B cell (primary cell): ENCODE data around the gene ACAP1. TPM values are rescaled to one million over a fixed set of nuclear protein-coding genes. Genes with fewer than 3 reads are reported as not detected.
A peak's percentile ranks its signal among the peaks of the same experiment; 100 is the strongest.

Experiments
- ATAC-seq: fragments of 200-7000 bp; cut with Tn5 transposase; one replicate; pipeline ENCODE4 v1.10.0; 2021; ENCODE audit warnings: low read depth, mild to moderate bottlenecking, moderate number of reproducible peaks, moderate library complexity
- CTCF ChIA-PET: fragments of 350-600 bp; sonication (Branson Sonifier 250); formaldehyde crosslinking; loops from one replicate; lab custom pipeline; 2021; ENCODE audit warnings: antibody characterized with exemption, inconsistent platforms; lab: Charles Lee
- POLR2A ChIA-PET: fragments of 350-600 bp; sonication (Branson Sonifier 250); formaldehyde crosslinking; loops from one replicate; lab custom pipeline; 2021; ENCODE audit warnings: antibody characterized with exemption; lab: Charles Lee
- DNase-seq: peaks from one replicate; pipeline ENCODE4 v3.0.0; 2013
- H2AFZ ChIP-seq: 2 replicates; pipeline ENCODE4 v1.6.1; 2012; ENCODE audit warnings: mild to moderate bottlenecking, low read depth, low read length; ENCODE audit not compliant: insufficient read depth, poor library complexity, severe bottlenecking
- H3K27ac ChIP-seq, 2 donors: 1 replicate in 1 of 2; 2 replicates in 1 of 2; pipeline ENCODE4 v1.5.1; 2012 to 2013; ENCODE audit warnings: low read length in 2 of 2, mild to moderate bottlenecking in 2 of 2, moderate library complexity in 1 of 2
- H3K27me3 ChIP-seq, 4 experiments: fragments of 200-600 bp in 1 of 4; sonication (generic) in 1 of 4; replicated peaks in 1 of 4; 1 replicate in 2 of 4; 2 replicates in 2 of 4; pipeline versions ENCODE4 v1.6.1 to v1.7.0; 2013 to 2016; ENCODE audit warnings: low read length in 3 of 4, mild to moderate bottlenecking in 2 of 4, mixed read lengths in 1 of 4, moderate library complexity in 1 of 4; ENCODE audit not compliant: insufficient read depth in 4 of 4, control insufficient read depth in 3 of 4; ENCODE audit errors: control extremely low read depth in 1 of 4
- H3K36me3 ChIP-seq, 2 experiments: replicated peaks in 1 of 2; 1 replicate in 1 of 2; 2 replicates in 1 of 2; pipeline versions ENCODE4 v1.6.1 to v1.7.1; 2013; ENCODE audit warnings: low read length in 1 of 2; ENCODE audit not compliant: insufficient read depth in 2 of 2, control insufficient read depth in 1 of 2; ENCODE audit errors: control extremely low read depth in 1 of 2, extremely low read depth in 1 of 2
- H3K4me1 ChIP-seq, 2 donors: fragments of 200-600 bp in 1 of 2; sonication (generic) in 1 of 2; 1 replicate in 1 of 2; 2 replicates in 1 of 2; pipeline versions ENCODE4 v1.5.1 to v1.6.1; 2013 to 2017; ENCODE audit warnings: low read length in 2 of 2; ENCODE audit not compliant: control insufficient read depth in 2 of 2, insufficient read depth in 2 of 2
- H3K4me2 ChIP-seq: replicated peaks from 2 replicates; pipeline ENCODE3; 2012; ENCODE audit warnings: mild to moderate bottlenecking, low read depth, low read length; ENCODE audit not compliant: poor library complexity, severe bottlenecking
- H3K4me3 ChIP-seq, 5 experiments: fragments of 200-600 bp in 1 of 5; sonication (generic) in 1 of 5; 1 replicate in 3 of 5; 2 replicates in 2 of 5; pipeline versions ENCODE4 v1.5.1 to v1.7.0; 2011 to 2016; ENCODE audit warnings: low read length in 4 of 5, mild to moderate bottlenecking in 4 of 5, low read depth in 2 of 5, control low read depth in 1 of 5, moderate library complexity in 1 of 5; ENCODE audit not compliant: insufficient read depth in 1 of 5; ENCODE audit errors: control extremely low read depth in 1 of 5, extremely low read depth in 1 of 5
- H3K79me2 ChIP-seq: fragments of 200-600 bp; sonication (generic); one replicate; pipeline ENCODE4 v1.6.0; 2016; ENCODE audit warnings: low read length; ENCODE audit not compliant: control insufficient read depth, insufficient read depth
- H3K9ac ChIP-seq: fragments of 200-600 bp; sonication (generic); 2 replicates; pipeline ENCODE4 v1.6.1; 2017; ENCODE audit warnings: mild to moderate bottlenecking, low read length, moderate library complexity
- H3K9me3 ChIP-seq, 3 donors: one replicate each; pipeline versions ENCODE4 v1.6.1 to v1.7.1; 2013; ENCODE audit warnings: low read length in 2 of 3; ENCODE audit not compliant: control insufficient read depth in 2 of 3, insufficient read depth in 1 of 3; ENCODE audit errors: control extremely low read depth in 1 of 3
- H4K20me1 ChIP-seq: 2 replicates; pipeline ENCODE4 v1.6.0; 2012; ENCODE audit warnings: mild to moderate bottlenecking, low read length; ENCODE audit not compliant: insufficient read depth, control insufficient read depth, poor library complexity, severe bottlenecking
- H3K27ac Mint-ChIP-seq: one replicate; pipeline ENCODE4 v1.8.0; 2021; ENCODE audit warnings: mixed read lengths
- H3K27me3 Mint-ChIP-seq: one replicate; pipeline ENCODE4 v1.8.0; 2021; ENCODE audit warnings: mixed read lengths
- H3K4me1 Mint-ChIP-seq: one replicate; pipeline ENCODE4 v1.8.0; 2021; ENCODE audit warnings: mixed read lengths
- H3K4me3 Mint-ChIP-seq: one replicate; pipeline ENCODE4 v1.8.0; 2021; ENCODE audit warnings: mixed read lengths
- H3K9me3 Mint-ChIP-seq: one replicate; pipeline ENCODE4 v1.8.0; 2022; ENCODE audit warnings: mixed read lengths; ENCODE audit not compliant: insufficient read depth
- CTCF ChIP-seq: fragments of 200-600 bp; IDR thresholded peaks from one replicate; pipeline ENCODE4 v1.8.0; 2022; ENCODE audit warnings: antibody characterized with exemption, mild to moderate bottlenecking
- EZH2 ChIP-seq: IDR thresholded peaks from 2 replicates; pipeline ENCODE4 v1.6.1; 2012; ENCODE audit warnings: borderline replicate concordance, low read depth, mild to moderate bottlenecking, moderate library complexity, low read length; ENCODE audit not compliant: insufficient read depth, poor library complexity, severe bottlenecking
- WGBS: methylation state at CpG from one replicate; pipeline ENCODE4 v1.1.5; 2013; ENCODE audit warnings: missing lambda C conversion rate; ENCODE audit not compliant: insufficient coverage; 5-methylcytosine and 5-hydroxymethylcytosine counted together
- intact Hi-C: fragments of 100-400 bp; cut with micrococcal nuclease; formaldehyde crosslinking; loops from one replicate; pipeline ENCODE4 v1.10.0; 2022
- polyA plus RNA-seq: library from polyadenylated mRNA; depleted of rRNA; stranded (reverse); fragments of >200 nt; gene quantifications from 2 replicates; pipeline ENCODE4 v1.2.3, GENCODE V29; 2012
- total RNA-seq, 2 donors: library from RNA; stranded (reverse); fragments of 120-200 nt in 1 of 2; gene quantifications; 1 replicate in 1 of 2; 2 replicates in 1 of 2; pipeline versions ENCODE4 v1.2.3 to v1.2.4, GENCODE V29; 2013 to 2022

ACAP1 gene
- total and polyA plus RNA-seq, 2 donors (not counting 1 experiment from before 2014, with no cell fraction given), result 392 to 412 TPM

DNA sequence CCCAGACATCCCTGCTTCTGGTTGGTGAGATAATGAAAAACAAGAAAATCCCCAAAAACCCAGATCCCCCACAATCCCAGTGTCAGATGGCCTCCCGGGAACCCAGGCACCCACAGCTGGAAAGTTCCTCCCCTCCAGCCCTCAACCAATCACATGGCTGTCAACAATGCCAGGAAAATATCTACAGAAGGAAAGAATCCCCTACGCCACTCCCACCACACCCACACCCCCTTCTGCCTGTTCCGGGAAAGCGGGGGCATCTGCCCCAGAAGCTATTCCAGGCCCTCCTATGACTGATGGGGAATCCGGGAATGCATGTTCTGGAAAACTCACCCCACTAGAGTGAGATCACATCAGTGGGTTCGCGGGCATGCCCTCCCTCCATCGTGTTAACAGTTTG lies 20.4 kb downstream of the ACAP1 start:
- Histone ChIP-seq H3K36me3 (no peaks in the 10 kb centered on the region), H3K79me2 (peaks cover 14% of the 10 kb centered on the region), H3K9me3 (no peaks in the 10 kb centered on the region), H3K4me2 (no peak overlapping the region), H4K20me1 (peaks cover 4% of the 10 kb centered on the region), H3K9ac (no peak overlapping the region), H3K27ac (no peak overlapping the region), H3K4me3 (no peak overlapping the region), H2AFZ (no peak overlapping the region), H3K27me3 (peaks cover 0 to under 1% (median 0%) of the 10 kb centered on the region in 4 experiments), H3K4me1 (peaks cover 9 to 30% of the 10 kb centered on the region in 2 donors)
- Mint-ChIP-seq H3K9me3 (no peaks in the 10 kb centered on the region), H3K27ac (peak overlapping the region; percentile 56), H3K4me1 (peaks cover 24% of the 10 kb centered on the region), H3K4me3 (no peak overlapping the region), H3K27me3 (no peaks in the 10 kb centered on the region)
- intact Hi-C loops, result loop anchor here (1.0 kb wide), 7 partner anchors 38 to 332 kb away; partner anchors contain the start of genes PLSCR3, POLR2A, SENP3 and TMEM102
- ChIA-PET POLR2A (interaction anchor here (0.6 to 1.2 kb wide), 2 partner anchors 80 to 87 kb away, joined by 3 to 6 read pairs; no protein-coding TSS in a partner anchor), CTCF (interaction anchor here (0.7 to 5.9 kb wide), 25 partner anchors 27 to 331 kb away, joined by 3 to 43 read pairs (median 6); partner anchors contain the start of genes NEURL4, NLGN2, PLSCR3 and SENP3)
- ATAC-seq, result no peak
- no peak for TF ChIP-seq EZH2
- no peak for TF ChIP-seq CTCF
- WGBS, result 79% methylated on average over 8 of the region's 8 CpGs
- peak; percentile 11 for DNase-seq

DNA sequence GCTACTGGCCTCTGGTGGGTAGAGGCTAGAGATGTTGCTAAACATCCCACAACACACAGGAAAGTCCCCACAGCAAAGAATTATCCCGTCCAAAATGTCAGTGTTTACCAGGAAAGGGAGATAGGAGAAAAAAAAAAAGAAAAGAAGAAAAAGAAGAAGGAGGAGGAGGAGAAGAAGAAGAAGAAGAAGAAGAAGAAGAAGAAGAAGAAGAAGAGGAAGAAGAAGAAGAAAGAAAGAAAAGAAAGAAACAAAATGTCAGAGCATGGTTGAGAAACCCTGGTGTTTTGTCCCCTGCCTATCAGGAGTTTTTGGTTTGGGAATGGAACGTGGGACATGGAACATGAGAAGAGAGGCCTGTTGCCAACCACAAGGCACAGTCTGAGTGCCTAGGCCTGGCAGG lies 21.1 kb downstream of the ACAP1 start:
- whole genome bisulfite sequencing, result 75% methylated on average over 1 of the region's 2 CpGs
- peaks cover 9 to 27% of the 10 kb centered on the region in 2 donors for H3K4me1 ChIP-seq
- POLR2A ChIA-PET, result no interaction called here
- Mint-ChIP-seq H3K27ac (no peak overlapping the region), H3K9me3 (no peaks in the 10 kb centered on the region), H3K27me3 (no peaks in the 10 kb centered on the region), H3K4me1 (peaks cover 21% of the 10 kb centered on the region), H3K4me3 (no peak overlapping the region)
- TF ChIP-seq CTCF (no peak), EZH2 (no peak)
- H3K36me3 ChIP-seq, result no peaks in the 10 kb centered on the region
- no peak overlapping the region for H2AFZ ChIP-seq
- H3K79me2 ChIP-seq, result peaks cover 11% of the 10 kb centered on the region
- no peaks in the 10 kb centered on the region for H3K9me3 ChIP-seq
- no peak overlapping the region for H3K4me2 ChIP-seq
- intact Hi-C loops, result no loop called here
- no peak overlapping the region for H3K27ac ChIP-seq
- peaks cover 0 to 3% (median 1%) of the 10 kb centered on the region in 4 experiments for H3K27me3 ChIP-seq
- DNase-seq, result no peak
- CTCF ChIA-PET, result interaction anchor here (3.7 to 5.9 kb wide), 3 partner anchors 79 to 203 kb away, joined by 18 to 43 read pairs (median 39); partner anchors contain the start of genes SENP3 and TMEM102
- no peak overlapping the region for H3K9ac ChIP-seq
- no peak overlapping the region for H3K4me3 ChIP-seq
- no peak for ATAC-seq
- H4K20me1 ChIP-seq, result peaks cover 4% of the 10 kb centered on the region
